Esophagus squamous epithelium (tissue), 4 donors: ENCODE measurements around the gene PRDM12.

ENCODE experiments used
- POLR2A ChIP-seq, 4 donors: fragments of 450-650 bp; IDR thresholded peaks; one replicate each; pipeline ENCODE4 v1.6.1; 2017; ENCODE audit warnings: antibody characterized with exemption in 4 of 4, mild to moderate bottlenecking in 4 of 4, moderate library complexity in 3 of 4
- TF ChIP-seq, protein P1 (sequence below), 6 experiments: fragments of 450-650 bp in 4 of 6; fragments of 200-600 bp in 2 of 6; sonication (generic) in 2 of 6; IDR thresholded peaks; one replicate each; pipeline ENCODE4 v1.5.1; 2016 to 2019; ENCODE audit warnings: antibody characterized with exemption in 6 of 6, mild to moderate bottlenecking in 4 of 6, moderate library complexity in 4 of 6

DNA sequence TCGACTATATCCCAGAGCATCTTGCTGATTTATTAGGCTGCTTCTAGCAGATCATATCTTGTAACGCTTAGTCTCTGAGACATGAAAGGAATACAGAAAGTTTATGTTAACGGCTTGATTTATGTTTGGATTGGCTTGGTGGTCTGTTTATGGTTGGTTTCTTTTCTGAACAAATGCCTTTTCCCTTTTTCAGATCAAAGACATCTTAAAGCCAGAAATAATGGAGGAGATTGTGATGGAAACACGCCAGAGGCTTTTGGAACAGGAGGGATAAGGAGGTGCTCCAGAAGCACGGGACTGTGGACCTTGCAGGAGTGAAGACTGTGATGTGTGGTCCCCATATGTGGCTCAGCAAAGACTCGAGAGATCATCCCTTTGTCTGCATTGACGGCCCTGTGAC lies 39.1 kb downstream of the PRDM12 start:
- TF ChIP-seq, protein P1, sequence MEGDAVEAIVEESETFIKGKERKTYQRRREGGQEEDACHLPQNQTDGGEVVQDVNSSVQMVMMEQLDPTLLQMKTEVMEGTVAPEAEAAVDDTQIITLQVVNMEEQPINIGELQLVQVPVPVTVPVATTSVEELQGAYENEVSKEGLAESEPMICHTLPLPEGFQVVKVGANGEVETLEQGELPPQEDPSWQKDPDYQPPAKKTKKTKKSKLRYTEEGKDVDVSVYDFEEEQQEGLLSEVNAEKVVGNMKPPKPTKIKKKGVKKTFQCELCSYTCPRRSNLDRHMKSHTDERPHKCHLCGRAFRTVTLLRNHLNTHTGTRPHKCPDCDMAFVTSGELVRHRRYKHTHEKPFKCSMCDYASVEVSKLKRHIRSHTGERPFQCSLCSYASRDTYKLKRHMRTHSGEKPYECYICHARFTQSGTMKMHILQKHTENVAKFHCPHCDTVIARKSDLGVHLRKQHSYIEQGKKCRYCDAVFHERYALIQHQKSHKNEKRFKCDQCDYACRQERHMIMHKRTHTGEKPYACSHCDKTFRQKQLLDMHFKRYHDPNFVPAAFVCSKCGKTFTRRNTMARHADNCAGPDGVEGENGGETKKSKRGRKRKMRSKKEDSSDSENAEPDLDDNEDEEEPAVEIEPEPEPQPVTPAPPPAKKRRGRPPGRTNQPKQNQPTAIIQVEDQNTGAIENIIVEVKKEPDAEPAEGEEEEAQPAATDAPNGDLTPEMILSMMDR (IDR thresholded peaks at IDR 0.05) = no peak
- no peak for TF ChIP-seq POLR2A (IDR thresholded peaks at IDR 0.05)
